HEK293T (cell line): Measurements from ENCODE around the gene AHI1.

ENCODE experiments used
- ARNT ChIP-seq: fragments of 450-650 bp; IDR thresholded peaks from 2 replicates; pipeline ENCODE4 v1.6.1; 2017; ENCODE audit warnings: mild to moderate bottlenecking
- FOXA1 ChIP-seq: fragments of 450-650 bp; IDR thresholded peaks from 2 replicates; pipeline ENCODE4 v1.6.1; 2016; ENCODE audit warnings: mild to moderate bottlenecking
- FOXK2 ChIP-seq: fragments of 450-650 bp; IDR thresholded peaks from 2 replicates; pipeline ENCODE4 v1.6.1; 2016; ENCODE audit warnings: mild to moderate bottlenecking
- FOXM1 ChIP-seq: fragments of 450-650 bp; IDR thresholded peaks from 2 replicates; pipeline ENCODE4 v1.6.1; 2017; ENCODE audit warnings: mild to moderate bottlenecking, borderline replicate concordance
- HDGF ChIP-seq: fragments of 450-650 bp; IDR thresholded peaks from 2 replicates; pipeline ENCODE4 v1.6.1; 2017; ENCODE audit warnings: antibody characterized with exemption, borderline replicate concordance
- SP1 ChIP-seq: fragments of 450-650 bp; IDR thresholded peaks from 2 replicates; pipeline ENCODE4 v1.6.1; 2017

DNA sequence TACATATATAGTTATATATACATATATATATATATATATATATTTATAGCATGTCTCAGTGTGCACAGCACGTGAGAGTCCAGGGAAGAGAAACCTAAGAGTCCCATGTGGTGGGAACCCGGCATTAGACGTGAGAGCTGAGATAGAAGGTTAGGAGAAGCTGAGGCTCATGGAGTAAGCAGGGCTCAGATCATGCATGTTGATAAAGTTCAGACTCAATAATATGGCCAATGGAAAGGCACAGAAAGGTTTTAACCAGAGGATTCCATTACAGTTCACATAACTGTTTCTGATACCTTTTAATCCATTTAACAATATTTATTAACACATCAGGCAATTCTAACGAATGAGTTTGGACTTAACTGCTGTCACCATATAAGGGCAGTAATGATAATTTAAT is 173.0 kb downstream of the AHI1 start:
- TF ChIP-seq ARNT (no peak), HDGF (no peak), FOXA1 (no peak), SP1 (no peak), FOXK2 (no peak), FOXM1 (no peak)
